Astrocyte (in vitro differentiated cells and primary cell): ENCODE measurements around the gene DDR2. TPM values are rescaled to one million over a fixed set of nuclear protein-coding genes. Genes with fewer than 3 reads are reported as not detected.
"Not testable (repeated sequence)": the region's sequence is repeated elsewhere in the genome, so short reads cannot be mapped to it uniquely, and the experiment has no call there.

Experiments
- DNase-seq: peaks from one replicate; pipeline ENCODE4 v3.0.0-alpha.2; 2010; ENCODE audit warnings: low read depth
- FAIRE-seq: peaks from 2 replicates; lab custom pipeline; 2011; peaks lifted over from hg19 to GRCh38; lab: Jason Lieb, UNC
- H2AFZ ChIP-seq: 2 replicates; pipeline ENCODE4 v1.6.0; 2012; ENCODE audit warnings: low read depth, low read length, inconsistent platforms
- H3K27ac ChIP-seq: 2 replicates; pipeline ENCODE4 v1.5.1; 2011; ENCODE audit warnings: low read depth, low read length, inconsistent platforms
- H3K27me3 ChIP-seq: 2 replicates; pipeline ENCODE4 v1.6.0; 2011; ENCODE audit warnings: low read length, inconsistent platforms; ENCODE audit not compliant: insufficient read depth
- H3K36me3 ChIP-seq: 2 replicates; pipeline ENCODE4 v1.5.1; 2011; ENCODE audit warnings: low read length, inconsistent platforms; ENCODE audit not compliant: insufficient read depth
- H3K4me1 ChIP-seq: 2 replicates; pipeline ENCODE4 v1.5.1; 2011; ENCODE audit warnings: low read length, inconsistent platforms; ENCODE audit not compliant: insufficient read depth
- H3K4me2 ChIP-seq: 2 replicates; pipeline ENCODE4 v1.6.0; 2012; ENCODE audit warnings: low read length, inconsistent platforms
- H3K4me3 ChIP-seq: 2 replicates; pipeline ENCODE4 v1.5.1; 2011; ENCODE audit warnings: low read depth, mild to moderate bottlenecking, low read length, inconsistent platforms; ENCODE audit not compliant: insufficient read depth
- H3K79me2 ChIP-seq: 2 replicates; pipeline ENCODE4 v1.6.0; 2012; ENCODE audit warnings: mild to moderate bottlenecking, low read length, inconsistent platforms; ENCODE audit not compliant: insufficient read depth
- H3K9ac ChIP-seq: 2 replicates; pipeline ENCODE4 v1.6.0; 2012; ENCODE audit warnings: mild to moderate bottlenecking, low read length, inconsistent platforms
- H3K9me3 ChIP-seq: 2 replicates; pipeline ENCODE4 v1.5.1; 2012; ENCODE audit warnings: low read depth, mild to moderate bottlenecking, low read length, inconsistent platforms; ENCODE audit not compliant: insufficient read depth
- H4K20me1 ChIP-seq: 2 replicates; pipeline ENCODE4 v1.6.0; 2012; ENCODE audit warnings: low read length, inconsistent platforms; ENCODE audit not compliant: insufficient read depth
- H3K27ac Mint-ChIP-seq: one replicate; pipeline ENCODE4 v1.8.0; 2021; ENCODE audit warnings: mild to moderate bottlenecking, mixed read lengths; ENCODE audit not compliant: unreplicated experiment
- H3K27me3 Mint-ChIP-seq: one replicate; pipeline ENCODE4 v1.8.0; 2021; ENCODE audit warnings: low read depth, mixed read lengths; ENCODE audit not compliant: unreplicated experiment
- H3K36me3 Mint-ChIP-seq: one replicate; pipeline ENCODE4 v1.8.0; 2021; ENCODE audit warnings: low read depth, mixed read lengths; ENCODE audit not compliant: unreplicated experiment
- H3K4me1 Mint-ChIP-seq: one replicate; pipeline ENCODE4 v1.8.0; 2021; ENCODE audit warnings: low read depth, mixed read lengths; ENCODE audit not compliant: unreplicated experiment
- H3K4me3 Mint-ChIP-seq: one replicate; pipeline ENCODE4 v1.8.0; 2021; ENCODE audit warnings: mild to moderate bottlenecking, moderate library complexity, mixed read lengths; ENCODE audit not compliant: unreplicated experiment
- H3K9me3 Mint-ChIP-seq: one replicate; pipeline ENCODE4 v1.8.0; 2021; ENCODE audit warnings: mild to moderate bottlenecking, mixed read lengths; ENCODE audit not compliant: unreplicated experiment
- CTCF ChIP-seq: IDR thresholded peaks from 2 replicates; pipeline ENCODE4 v1.5.1; 2011; ENCODE audit warnings: low read depth, mild to moderate bottlenecking, inconsistent platforms, low read length, moderate library complexity; ENCODE audit not compliant: insufficient read depth
- EZH2 ChIP-seq: IDR thresholded peaks from 2 replicates; pipeline ENCODE4 v1.6.1; 2012; ENCODE audit warnings: mild to moderate bottlenecking, low read length, inconsistent platforms; ENCODE audit not compliant: insufficient read depth
- total RNA-seq: library from RNA; stranded (reverse); gene quantifications from 2 replicates; pipeline ENCODE4 v1.2.1, GENCODE V29; 2021

Gene DDR2
- total RNA-seq, 1 donor from 2014 or later: 15.3 TPM

- H3K9me3 ChIP-seq: no peaks in the 10 kb centered on the region
- H4K20me1 ChIP-seq: no peaks in the 10 kb centered on the region
- Mint-ChIP-seq H3K27ac (no peak overlapping the region), H3K36me3 (peaks cover 3% of the 10 kb centered on the region), H3K4me3 (no peak overlapping the region), H3K27me3 (no peaks in the 10 kb centered on the region), H3K9me3 (no peaks in the 10 kb centered on the region), H3K4me1 (no peaks in the 10 kb centered on the region)
- no peak for TF ChIP-seq CTCF
- TF ChIP-seq EZH2: no peak
- no peak overlapping the region for H3K9ac ChIP-seq
- H3K36me3 ChIP-seq: no peaks in the 10 kb centered on the region
- H3K27me3 ChIP-seq: no peaks in the 10 kb centered on the region
- H3K27ac ChIP-seq: no peak overlapping the region
- no peak overlapping the region for H2AFZ ChIP-seq
- H3K79me2 ChIP-seq: no peaks in the 10 kb centered on the region
- DNase-seq: no peak
- FAIRE-seq: no peak
- H3K4me2 ChIP-seq: no peak overlapping the region
- no peaks in the 10 kb centered on the region for H3K4me1 ChIP-seq
- H3K4me3 ChIP-seq: no peak overlapping the region
Measured at GRCh38 chr1:162741574-162741973, 109.3 kb downstream of the DDR2 start.

- H3K27me3 ChIP-seq, H3K9me3 ChIP-seq, H3K36me3 ChIP-seq, H3K79me2 ChIP-seq, H3K4me3 ChIP-seq, H3K9me3 Mint-ChIP-seq, H3K36me3 Mint-ChIP-seq, H3K4me1 ChIP-seq, H3K4me1 Mint-ChIP-seq, H3K4me3 Mint-ChIP-seq, H3K27me3 Mint-ChIP-seq, H4K20me1 ChIP-seq, H3K27ac Mint-ChIP-seq, FAIRE-seq, H3K9ac ChIP-seq, H3K4me2 ChIP-seq, DNase-seq, H2AFZ ChIP-seq, H3K27ac ChIP-seq: not testable (repeated sequence)
Measured at GRCh38 chr1:162746264-162746942, 114.1 kb downstream of the DDR2 start.

- H3K9me3 ChIP-seq: no peaks in the 10 kb centered on the region
- no peak overlapping the region for H2AFZ ChIP-seq
- Mint-ChIP-seq H3K27ac (no peak overlapping the region), H3K4me3 (no peak overlapping the region), H3K4me1 (peaks cover 5% of the 10 kb centered on the region), H3K36me3 (peaks cover 17% of the 10 kb centered on the region), H3K27me3 (no peaks in the 10 kb centered on the region), H3K9me3 (peaks cover 5% of the 10 kb centered on the region)
- FAIRE-seq (no peak), DNase-seq (no peak)
- H3K79me2 ChIP-seq: no peaks in the 10 kb centered on the region
- TF ChIP-seq CTCF (no peak), EZH2 (no peak)
- no peaks in the 10 kb centered on the region for H3K4me1 ChIP-seq
- no peak overlapping the region for H3K27ac ChIP-seq
- H3K36me3 ChIP-seq: peaks cover 12% of the 10 kb centered on the region
- H4K20me1 ChIP-seq: no peaks in the 10 kb centered on the region
- H3K9ac ChIP-seq: no peak overlapping the region
- H3K4me3 ChIP-seq: no peak overlapping the region
- H3K4me2 ChIP-seq: no peak overlapping the region
- no peaks in the 10 kb centered on the region for H3K27me3 ChIP-seq
Measured at GRCh38 chr1:162753001-162753658, 120.9 kb downstream of the DDR2 start.
